GM21576 (cell line): ENCODE results near the gene MBIP.
A peak's percentile ranks its signal among the peaks of the same experiment; 100 is the strongest.
"Not testable (repeated sequence)": the region's sequence is repeated elsewhere in the genome, so short reads cannot be mapped to it uniquely, and the experiment has no call there.

Experiments
- ATAC-seq: cut with Tn5 transposase; IDR thresholded peaks from one replicate; pipeline ENCODE4 v1.9.1; 2021; ENCODE audit warnings: mild to moderate bottlenecking, moderate library complexity; ENCODE audit not compliant: unreplicated experiment

MBIP gene, protein sequence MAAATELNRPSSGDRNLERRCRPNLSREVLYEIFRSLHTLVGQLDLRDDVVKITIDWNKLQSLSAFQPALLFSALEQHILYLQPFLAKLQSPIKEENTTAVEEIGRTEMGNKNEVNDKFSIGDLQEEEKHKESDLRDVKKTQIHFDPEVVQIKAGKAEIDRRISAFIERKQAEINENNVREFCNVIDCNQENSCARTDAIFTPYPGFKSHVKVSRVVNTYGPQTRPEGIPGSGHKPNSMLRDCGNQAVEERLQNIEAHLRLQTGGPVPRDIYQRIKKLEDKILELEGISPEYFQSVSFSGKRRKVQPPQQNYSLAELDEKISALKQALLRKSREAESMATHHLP

DNA sequence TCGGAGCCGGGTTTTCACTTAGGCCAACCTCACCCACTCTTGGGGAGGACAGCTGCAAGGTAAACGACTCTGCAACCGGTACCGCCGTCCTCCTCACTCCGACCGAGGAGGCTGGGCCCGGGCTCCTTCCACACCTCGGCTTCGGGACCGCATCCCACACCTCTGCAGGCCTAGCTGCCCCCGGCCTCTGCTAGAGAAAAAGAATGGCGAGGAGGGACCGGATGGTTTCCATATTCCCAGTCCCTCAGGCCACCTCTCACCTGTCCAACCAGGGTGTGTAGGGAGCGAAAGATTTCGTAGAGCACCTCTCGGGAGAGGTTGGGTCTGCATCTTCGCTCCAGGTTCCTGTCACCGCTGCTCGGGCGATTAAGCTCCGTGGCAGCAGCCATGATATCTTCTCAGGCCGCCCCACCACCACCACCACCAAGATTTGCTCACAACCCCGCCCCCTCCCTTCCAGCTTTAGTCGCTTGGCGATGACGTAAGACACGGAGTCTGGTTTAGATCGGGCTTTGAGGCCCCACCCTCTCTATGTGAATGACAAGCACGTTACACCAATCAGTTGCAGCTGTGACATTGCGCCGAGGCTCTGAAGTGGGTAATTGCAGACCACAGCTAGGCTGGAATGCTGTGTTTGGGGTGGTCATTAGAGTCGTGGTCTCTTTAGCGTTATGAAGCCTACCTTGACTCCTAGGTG is at the start of gene MBIP:
MBIP (minus strand) TSS at position 438 of the 697 bp plus-strand sequence; CDS start at position 389, 49 bp downstream.
- ATAC-seq = peak; percentile 97

DNA sequence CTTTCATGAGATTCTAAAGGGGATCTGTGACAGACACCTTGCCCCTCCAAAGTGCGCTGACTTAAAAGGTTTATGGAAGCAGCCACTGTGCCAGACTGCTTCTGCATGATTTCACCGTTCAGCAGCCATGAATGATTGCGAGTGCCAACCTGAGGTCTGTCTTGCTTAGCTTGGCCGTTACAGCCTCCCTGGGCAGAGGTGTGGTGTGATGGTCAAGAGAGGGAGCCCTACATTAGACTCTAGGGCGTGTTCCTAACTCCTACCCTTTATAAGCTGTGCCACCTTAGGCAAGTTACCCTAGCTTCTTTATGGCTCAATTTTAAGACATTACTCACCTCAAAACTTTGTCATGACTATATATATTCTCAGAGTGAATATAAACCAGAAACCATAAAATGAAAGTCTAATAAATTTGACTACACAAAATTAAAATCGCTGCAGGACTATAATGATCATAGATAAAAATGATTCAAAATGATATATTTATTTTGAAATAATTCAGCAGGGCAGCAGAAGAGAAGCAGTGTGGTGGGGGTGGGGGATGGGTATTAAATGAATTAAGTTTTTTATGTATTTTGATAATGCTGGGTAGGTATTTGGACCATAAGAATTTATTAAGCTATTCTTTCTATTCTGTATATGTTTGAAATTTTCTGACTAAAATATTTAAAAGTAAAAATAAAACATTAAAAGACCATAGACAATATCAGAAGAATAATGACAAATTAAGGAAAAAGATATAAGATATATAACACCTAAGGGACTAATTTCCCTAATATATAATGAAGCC is 47.7 kb upstream of the MBIP start:
- no peak for ATAC-seq

DNA sequence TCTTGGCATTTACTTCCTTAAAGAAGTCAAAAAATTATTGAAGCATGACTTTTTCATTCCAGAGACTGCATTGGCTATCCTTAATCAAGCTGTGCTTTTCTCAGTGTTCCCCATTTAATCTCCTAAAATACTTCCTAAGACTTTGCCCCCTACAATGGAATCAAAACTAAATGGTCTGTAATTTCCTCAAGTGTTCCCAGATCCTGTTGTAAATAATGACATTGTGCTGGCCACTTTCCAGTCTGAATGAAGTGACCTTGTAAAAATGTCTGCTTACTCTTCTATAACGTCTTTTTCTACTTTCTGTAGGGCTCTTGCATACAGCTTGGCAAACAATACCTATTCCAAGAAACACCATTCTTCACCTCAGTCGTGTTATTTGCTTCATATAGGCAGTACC is 45.3 kb upstream of the MBIP start:
- ATAC-seq = no peak

DNA sequence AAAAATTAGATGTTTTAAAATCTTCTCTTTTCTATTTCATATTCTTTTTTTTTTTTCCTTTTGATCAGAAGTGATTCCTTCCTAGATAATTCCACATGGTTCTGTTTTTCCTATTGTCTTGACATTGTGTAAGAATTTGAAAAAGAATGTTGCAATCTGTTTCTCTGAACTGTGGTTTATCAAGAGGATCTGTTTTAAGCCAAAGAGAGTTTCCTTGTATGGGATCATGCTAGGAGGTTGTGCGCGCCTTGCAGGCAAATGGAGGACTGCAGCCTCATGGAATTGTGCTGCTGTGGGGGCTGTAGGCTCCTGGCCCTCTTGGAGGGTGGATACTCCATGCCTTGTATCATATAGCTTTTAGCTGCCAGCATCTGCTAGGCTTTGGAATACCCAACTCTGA is 43.3 kb upstream of the MBIP start:
- ATAC-seq = no peak

DNA sequence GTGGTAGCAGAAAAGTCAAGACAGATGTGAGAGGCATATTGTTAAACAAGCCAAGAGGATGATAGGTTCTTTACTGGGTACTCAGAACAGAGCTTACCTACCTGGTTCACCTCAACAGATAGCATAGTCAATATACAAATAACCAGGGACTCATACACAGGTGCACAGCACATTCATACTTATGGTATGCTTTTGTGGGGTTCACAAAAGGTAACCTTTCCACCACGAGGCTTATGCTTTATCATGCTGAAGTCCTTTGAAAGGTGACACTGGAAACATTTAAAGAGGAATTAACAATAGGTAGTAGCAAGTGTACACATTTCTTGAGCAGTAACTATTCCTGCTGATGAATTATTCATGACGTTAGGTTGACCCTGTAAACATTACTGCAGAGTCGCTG is 42.2 kb upstream of the MBIP start:
- no peak for ATAC-seq

DNA sequence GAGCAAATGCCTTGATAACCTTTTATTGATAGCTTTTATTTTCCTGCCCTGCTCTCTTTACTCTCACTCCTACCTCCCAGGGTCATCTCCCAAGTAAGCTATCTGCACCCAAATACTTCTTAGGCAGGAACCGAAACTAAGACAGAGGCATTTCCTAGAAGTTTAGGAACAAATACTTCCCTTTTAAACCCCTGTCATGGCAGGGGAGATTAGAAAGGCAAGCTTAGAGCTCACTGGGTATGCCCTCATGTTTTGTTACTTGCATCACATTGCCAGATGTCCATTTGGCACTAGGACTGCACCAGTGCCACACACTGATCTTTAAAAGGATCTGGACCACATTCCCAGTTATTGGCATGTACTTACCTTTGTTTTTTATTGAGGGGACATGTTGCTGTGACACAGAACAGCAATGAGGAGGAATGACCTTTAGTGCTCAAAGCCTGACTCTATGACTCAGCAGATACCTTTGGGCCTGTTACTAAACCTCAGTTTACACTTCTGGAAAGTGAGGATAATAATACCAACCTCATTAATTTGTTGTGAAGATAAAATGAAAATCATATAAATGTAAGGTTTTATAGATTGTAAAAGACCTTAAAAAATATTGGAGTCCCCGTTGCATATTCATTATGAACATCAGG is 40.9 kb upstream of the MBIP start:
- no peak for ATAC-seq

DNA sequence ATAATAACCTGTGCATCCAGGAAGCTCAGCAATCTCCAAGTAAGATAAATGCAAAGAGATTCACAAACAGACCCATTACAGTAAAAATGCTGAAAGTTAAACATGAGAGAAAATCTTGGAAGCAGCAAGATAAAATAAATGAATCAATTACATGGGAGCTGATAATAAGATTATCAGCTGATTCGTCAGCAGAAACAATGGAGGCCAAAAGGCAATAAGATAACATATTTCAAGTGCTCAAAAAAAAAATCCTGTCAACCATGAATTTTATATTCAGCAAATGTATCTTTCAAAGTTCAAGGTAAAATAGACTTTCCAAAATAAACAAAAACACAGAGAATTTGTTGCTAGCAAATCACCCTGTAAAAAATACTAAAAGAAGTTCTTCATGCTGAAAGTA is 36.4 kb upstream of the MBIP start:
- ATAC-seq = no peak

DNA sequence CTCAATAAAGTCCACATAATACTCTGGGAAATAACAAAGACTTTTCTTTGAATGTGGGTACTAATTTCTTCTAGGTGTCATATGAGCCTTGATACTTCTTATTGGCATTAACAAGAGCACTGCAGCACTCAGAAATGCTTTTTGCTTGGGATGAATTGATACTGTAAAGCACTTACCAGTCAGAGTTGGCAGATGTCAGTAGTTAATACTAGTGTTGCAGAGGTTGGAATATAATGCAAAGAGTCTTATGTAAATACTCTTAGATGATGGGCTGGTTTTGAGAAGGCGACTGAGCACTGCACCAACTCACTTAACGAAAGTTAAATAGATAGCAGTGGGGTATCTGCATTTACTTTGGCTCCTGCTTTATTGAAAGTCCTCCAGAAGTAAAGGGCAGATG is 25.6 kb upstream of the MBIP start:
- no peak for ATAC-seq

DNA sequence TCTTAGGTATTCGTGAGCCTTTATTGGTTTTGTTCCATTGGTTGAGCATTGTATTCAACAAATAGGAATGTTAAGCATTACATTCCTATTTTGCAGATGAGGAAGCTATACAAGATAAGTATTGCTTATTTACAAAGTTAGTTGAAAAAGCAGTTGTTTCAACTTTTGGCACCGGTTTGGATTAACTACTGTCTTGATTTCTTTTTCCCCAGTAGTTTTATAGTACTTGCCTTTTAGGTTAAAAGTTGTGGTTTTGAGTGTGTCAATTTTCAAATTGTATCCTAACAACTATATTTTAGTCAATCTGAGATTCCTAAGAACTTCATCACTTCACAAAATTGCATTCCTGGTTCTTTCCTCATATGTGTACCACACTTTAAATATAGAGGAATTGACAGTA is 23.8 kb upstream of the MBIP start:
- no peak for ATAC-seq

DNA sequence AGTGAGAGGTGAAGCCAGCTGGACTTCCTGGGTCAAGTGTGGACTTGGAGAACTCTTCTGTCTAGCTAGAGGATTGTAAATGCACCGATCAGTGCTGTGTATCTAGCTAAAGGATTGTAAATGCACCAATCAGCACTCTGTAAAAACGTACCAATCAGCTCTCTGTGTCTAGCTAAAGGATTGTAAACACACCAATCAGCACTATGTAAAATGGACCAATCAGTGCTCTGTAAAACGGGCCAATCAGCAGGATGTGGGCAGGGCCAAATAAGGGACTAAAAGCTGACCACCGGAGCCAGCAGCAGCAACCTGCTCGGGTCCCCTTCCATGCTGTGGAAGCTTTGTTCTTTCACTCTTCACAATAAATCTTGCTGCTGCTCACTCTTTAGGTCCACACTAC is 21.4 kb upstream of the MBIP start:
- not testable (repeated sequence) for ATAC-seq

DNA sequence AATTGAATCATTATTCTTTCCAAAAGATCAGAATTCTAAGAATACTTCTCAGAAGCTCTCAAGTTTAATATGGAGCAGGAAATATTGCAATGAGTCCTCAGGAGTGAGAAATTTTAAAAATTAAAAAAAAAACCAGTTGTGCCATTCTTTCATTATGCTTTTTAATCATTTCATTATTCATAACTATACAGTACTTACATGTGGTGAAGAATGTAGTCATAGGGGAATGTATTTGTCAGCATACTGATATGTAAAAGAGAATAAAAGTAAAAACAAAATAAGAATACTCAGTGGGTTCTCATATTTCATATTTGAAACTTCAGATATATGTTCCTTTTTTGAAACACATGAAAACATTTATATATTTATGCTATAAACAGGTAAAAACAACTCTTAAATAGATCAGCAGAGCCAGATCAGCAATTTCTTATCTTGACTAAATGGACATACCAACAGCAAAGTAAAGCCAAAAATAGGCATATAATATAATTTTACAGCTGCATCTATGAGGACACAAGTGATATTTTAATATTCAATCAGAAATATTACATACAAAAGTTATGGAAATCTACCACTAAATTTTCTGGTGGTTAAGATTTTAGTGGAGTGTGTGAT is 19.9 kb upstream of the MBIP start:
- ATAC-seq = no peak

DNA sequence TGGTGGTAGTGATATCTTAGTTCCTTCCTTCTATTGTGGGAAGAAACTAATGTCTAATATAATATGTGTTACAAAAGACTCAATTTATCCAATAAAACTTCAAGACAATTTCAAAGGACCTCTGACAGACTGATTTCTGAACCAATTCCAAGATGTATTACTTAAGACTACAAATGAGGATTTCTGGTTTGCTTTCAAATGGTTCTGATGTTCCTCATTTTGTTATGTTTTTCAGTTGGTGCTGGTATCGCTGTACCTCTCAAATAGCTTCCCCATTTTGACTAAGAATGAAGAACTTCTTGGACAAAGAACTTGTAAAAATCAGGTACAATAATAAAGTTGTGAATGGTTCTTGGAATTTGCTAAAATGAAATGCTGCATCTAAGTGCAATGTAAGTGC is 19.4 kb upstream of the MBIP start:
- no peak for ATAC-seq

DNA sequence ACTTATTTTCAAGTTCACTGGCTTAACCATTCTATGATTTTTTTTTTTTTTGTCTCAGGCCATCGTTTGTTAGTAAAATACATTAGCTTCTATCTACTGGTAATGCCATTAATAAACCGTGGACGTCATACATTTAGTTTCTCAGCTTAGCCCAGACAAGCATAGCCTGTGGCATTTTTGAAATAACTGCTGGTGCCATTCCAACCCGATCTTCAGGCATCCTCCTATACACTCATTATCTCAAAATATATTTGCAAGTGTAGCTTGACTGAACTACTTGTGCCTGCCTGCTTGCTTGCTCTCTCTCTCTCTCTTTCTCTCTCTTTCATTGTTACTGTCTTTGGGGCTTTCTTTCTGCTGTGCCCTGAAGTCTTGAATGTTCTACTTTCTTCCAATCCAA is 12.7 kb upstream of the MBIP start:
- no peak for ATAC-seq

DNA sequence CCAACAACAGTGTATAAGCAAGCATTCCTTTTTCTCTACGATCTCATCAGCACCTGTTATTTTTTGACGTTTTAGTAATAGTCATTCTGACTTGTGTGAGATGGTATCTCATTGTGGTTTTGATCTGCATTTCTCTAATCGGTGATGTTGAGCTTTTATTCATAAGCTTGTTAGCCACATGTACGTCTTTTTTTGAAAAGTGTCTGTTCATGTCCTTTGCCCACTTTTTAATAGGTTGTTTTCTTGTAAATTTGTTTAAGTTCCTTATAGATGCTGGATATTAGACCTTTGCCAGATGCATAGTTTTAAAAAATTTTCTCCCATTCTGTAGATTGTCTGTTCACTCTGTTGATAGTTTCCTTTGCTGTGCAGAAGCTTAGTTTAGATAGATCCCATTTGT is 7.1 kb upstream of the MBIP start:
- ATAC-seq = not testable (repeated sequence)

DNA sequence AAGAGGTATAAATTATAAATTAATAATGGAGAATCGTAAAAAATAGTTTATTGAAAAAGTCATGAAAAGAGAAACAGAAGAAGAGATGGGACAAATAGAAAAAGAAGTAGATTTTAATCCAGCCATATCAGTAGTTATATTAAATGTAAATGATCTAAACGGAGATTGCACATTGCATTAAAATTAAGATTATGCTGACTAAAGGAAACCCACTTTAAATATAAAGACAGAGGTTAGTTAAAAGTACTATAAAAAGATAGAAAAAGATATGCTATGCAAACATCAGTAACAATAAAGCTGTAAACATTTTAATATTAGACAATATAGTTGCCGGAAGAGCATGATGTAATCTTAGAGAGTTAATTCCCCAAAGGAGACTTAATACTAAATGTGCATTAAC is 5.4 kb upstream of the MBIP start:
- no peak for ATAC-seq

DNA sequence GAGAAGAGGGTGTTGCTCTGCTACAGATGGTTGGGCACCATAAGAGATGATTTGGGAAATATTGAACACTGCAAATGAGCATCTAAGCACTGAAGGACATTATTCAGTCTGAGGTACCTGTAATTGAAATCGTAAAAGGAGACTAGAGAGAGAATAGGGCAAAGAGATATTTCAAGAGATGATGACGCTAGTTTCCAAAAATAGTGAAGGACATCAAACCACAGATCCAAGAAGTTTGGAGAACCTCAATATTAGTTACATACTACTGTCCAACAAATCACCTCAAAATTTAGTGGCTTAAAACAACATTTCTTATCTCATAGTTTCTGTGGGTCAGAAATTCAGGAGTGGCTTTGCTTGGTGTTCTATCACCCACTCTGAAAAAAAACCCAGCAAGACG is 4.5 kb upstream of the MBIP start:
- no peak for ATAC-seq

DNA sequence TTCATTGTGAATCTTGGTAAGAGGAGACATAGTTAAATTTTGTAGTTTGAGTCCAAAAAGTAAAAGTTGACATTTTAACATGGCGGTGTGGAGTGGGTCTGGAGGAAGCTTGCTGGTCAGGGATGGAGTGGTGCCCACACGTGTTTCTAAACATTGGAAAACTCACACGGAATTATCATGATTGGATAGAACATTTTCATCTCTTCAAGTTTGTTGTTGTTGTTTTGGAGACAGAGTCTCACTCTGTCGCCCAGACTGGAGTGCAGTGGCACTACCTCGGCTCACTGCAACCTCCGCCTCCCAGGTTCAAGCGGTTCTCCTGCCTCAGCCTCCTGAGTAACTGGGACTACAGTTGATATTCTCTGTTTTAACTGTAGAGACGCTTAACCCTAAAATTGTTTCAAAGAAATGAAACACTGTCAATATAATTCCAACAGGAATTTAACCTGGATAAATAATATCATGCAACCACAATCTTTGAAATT is 502 bp upstream of the MBIP start:
- ATAC-seq = peak; percentile 19

DNA sequence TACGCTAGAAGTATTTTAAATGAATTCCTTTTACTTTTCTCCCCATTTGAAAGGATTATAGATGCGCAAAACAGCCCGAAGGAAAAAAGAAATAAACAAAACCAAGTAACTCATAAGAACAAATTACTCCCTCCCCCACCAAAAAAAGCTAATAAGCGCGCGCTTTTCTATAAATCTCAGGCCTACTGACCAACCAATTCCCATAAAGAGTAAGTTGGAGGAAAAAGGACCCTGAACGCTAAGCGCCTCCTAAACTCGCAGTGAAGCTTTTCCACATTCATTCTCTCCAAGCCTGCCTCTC is 588 bp downstream of the MBIP start:
- ATAC-seq = no peak

DNA sequence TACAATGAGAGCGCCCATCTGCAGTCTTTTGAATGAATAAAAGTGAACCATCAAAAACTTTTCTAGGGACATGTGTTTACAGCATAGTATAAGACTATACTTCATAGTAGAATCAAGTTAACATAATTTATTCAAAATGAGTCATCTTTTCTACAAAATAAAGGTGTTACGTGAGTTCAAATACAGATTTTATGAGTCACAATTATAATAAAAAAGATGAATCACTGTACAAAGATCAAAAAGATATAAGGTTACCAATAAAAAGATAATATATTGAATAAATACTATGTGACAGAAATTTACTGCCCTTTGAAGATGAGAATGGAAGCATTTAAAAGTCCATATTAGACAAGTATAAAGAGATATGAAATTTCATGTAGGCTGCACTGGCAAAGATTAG is 2.8 kb downstream of the MBIP start:
- no peak for ATAC-seq

DNA sequence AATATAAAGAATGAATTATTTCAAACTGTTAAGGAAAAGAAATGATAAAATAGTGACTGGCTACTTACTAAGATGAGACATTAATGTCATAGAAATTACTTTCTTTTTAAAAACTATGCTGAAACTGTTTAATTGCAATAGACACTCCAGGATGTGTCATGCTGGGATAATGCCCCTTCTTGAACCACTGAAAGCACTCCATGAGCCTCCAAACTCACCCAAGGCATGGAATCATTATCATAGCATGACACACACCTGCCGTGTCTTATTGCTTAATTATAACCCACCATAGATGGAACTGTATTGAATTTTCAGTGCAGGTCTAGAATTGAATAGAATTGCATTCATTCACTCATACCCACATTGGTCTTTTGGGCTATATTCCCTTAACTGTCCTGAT is 4.3 kb downstream of the MBIP start:
- no peak for ATAC-seq
